ENCODE measurements around the gene OOSP1. TPM values are rescaled to one million over a fixed set of nuclear protein-coding genes. Genes with fewer than 3 reads are reported as not detected.

The OOSP1 gene
- total and polyA plus RNA-seq, 10 of the 15 experiments (the other 5 are each of a cell fraction or from before 2014, with no cell fraction given): not detected

DNA sequence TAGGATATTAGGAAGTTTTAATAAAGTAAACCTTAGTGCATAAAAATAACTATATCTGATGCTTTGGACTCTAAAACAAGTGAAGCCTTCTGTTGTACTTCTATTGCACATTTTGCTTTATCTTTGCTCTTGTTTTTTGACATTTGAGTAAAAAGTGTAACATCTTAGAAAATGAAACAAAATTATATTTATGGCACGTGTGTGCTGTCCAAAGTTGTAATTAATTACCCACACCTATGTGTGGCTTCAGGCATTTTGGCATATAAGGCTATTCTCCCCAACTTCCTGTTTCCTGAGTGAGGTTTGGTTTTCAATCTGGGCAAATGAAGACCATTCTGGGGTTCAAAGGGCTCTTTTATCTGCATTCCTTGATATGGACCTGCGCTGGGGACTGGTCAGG lies at the start of gene OOSP1 (continued):
- TF ChIP-seq, protein P1, sequence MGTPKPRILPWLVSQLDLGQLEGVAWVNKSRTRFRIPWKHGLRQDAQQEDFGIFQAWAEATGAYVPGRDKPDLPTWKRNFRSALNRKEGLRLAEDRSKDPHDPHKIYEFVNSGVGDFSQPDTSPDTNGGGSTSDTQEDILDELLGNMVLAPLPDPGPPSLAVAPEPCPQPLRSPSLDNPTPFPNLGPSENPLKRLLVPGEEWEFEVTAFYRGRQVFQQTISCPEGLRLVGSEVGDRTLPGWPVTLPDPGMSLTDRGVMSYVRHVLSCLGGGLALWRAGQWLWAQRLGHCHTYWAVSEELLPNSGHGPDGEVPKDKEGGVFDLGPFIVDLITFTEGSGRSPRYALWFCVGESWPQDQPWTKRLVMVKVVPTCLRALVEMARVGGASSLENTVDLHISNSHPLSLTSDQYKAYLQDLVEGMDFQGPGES (IDR thresholded peaks at IDR 0.05): no peak
- TF ChIP-seq KLF5 (IDR thresholded peaks at IDR 0.05; ENCODE audit: partially characterized antibody): no peak
- no peak for TF ChIP-seq CBX5 (IDR thresholded peaks at IDR 0.05; ENCODE audit: low read depth)
- TF ChIP-seq RCOR1 (conservative IDR thresholded peaks at IDR 0.05; ENCODE audit: low read depth, low read length): no peak

DNA sequence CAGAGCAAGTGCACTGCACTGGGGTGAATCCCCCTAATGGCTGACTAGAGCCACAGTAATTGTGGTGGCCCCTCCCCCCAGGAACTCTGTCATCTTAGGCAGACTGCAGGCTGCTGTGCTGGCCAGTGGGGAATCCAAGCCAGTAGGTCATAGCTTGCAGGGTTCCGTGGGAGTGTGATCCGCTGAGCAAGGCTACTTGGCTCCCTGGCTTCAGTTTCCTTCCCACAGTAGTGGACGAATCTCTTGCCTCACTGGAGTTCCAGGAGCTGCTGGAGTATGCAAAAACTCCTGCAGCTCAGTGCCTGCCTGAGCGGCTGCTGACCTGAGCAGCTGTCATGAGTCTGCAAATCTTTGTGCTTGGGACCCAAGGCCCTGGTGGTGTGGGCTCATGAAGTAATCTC lies 46.5 kb upstream of the OOSP1 start:
- no peak overlapping the region for H2AFZ ChIP-seq (ENCODE audit: control insufficient read depth, low read depth, low read length)
- ChIA-PET POLR2A (no interaction called here), SMC1A (ENCODE audit: uncharacterized antibody, unreplicated experiment) (interaction anchor here (1.1 kb wide), 1 partner anchor 17 kb away, joined by 3 read pairs; no protein-coding TSS in a partner anchor), CTCF (no interaction called here), RAD21 (ENCODE audit: unreplicated experiment) (no interaction called here)
- H3K9ac ChIP-seq (ENCODE audit: control insufficient read depth, insufficient read depth, low read length): no peak overlapping the region
- no peaks in the 10 kb centered on the region for H4K20me1 ChIP-seq (ENCODE audit: control insufficient read depth, insufficient read depth)
- H3K4me3 ChIP-seq: no peak overlapping the region
- H3K79me2 ChIP-seq (ENCODE audit: control insufficient read depth, insufficient read depth, low read length): no peaks in the 10 kb centered on the region
- intact Hi-C loops (cut with micrococcal nuclease; ENCODE audit: unreplicated experiment) (no loop called here), in situ Hi-C loops (cut with MboI) (no loop called here)
- ATAC-seq: 0 out of 3 replicates have a peak, but pooled peaks have one; percentile 26
- FAIRE-seq: no peak
- WGBS (ENCODE audit: insufficient coverage, insufficient replicate concordance, low lambda C conversion rate, missing lambda C conversion rate): 23% methylated on average over 4 of the region's 4 CpGs
- H3K9me3 ChIP-seq (replicated peaks; ENCODE audit: control insufficient read depth, insufficient read depth, low read length): no peaks in the 10 kb centered on the region
- no peak overlapping the region for H3K27ac ChIP-seq (ENCODE audit: control insufficient read depth, insufficient read depth)
- DNase-seq (ENCODE audit: low read depth, low spot score): no peak
- BruUV-seq (replicated peaks): no TSS peak
- no peaks in the 10 kb centered on the region for H3K36me3 ChIP-seq (ENCODE audit: control insufficient read depth in 2 of 2, insufficient read depth in 2 of 2, low read length in 1 of 2)
- TF ChIP-seq HDAC2 (IDR thresholded peaks at IDR 0.05) (no peak), NFIC (IDR thresholded peaks at IDR 0.05; ENCODE audit: low read depth, low read length) (no peak), WRNIP1 (IDR thresholded peaks at IDR 0.05; ENCODE audit: borderline replicate concordance, low read depth, low read length) (no peak), EED (IDR thresholded peaks at IDR 0.05; ENCODE audit: low read depth) (no peak), POU2F2 (IDR thresholded peaks at IDR 0.05; ENCODE audit: borderline replicate concordance, low read depth, low read length) (no peak), SRF (IDR thresholded peaks at IDR 0.05; ENCODE audit: low read depth in 2 of 2, low read length in 2 of 2) (no peak)
- H3K4me1 ChIP-seq (ENCODE audit: control insufficient read depth, insufficient read depth, low read length): no peaks in the 10 kb centered on the region
- no peak overlapping the region for H3K4me2 ChIP-seq (ENCODE audit: control insufficient read depth, insufficient read depth)
- H3K27me3 ChIP-seq (replicated peaks in 1 of 2; ENCODE audit: control insufficient read depth in 2 of 2, insufficient read depth in 2 of 2, low read length in 1 of 2): no peaks in the 10 kb centered on the region
